NCI-H146 treated with DMSO at 0.1 percent for 48 hours (cell line): Measurements from ENCODE around the gene VPS4B.

ENCODE experiments used
- DNase-seq: peaks from one replicate; lab custom pipeline; 2025; ENCODE audit not compliant: unreplicated experiment; lab: John Stamatoyannopoulos, UW

VPS4B gene

DNA sequence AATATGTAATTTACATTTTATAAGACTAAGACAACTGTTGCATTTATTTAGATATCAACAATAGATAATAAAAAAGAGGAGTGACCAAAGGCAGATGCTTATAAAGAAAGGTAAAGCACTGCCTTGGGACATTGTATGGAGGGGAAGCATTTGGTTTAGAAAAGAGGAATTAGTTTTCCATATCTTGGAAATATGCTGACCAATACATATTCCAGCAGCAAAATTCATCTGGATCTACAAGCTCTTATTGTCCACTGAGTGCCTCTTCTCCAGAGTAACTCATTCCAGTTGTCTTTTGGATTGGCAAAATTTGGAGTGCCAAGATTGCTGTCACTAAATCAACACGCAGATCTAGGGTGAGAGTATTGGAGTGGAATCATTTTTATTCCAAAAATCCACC lies 8.9 kb upstream of the VPS4B start:
- DNase-seq, result no peak

DNA sequence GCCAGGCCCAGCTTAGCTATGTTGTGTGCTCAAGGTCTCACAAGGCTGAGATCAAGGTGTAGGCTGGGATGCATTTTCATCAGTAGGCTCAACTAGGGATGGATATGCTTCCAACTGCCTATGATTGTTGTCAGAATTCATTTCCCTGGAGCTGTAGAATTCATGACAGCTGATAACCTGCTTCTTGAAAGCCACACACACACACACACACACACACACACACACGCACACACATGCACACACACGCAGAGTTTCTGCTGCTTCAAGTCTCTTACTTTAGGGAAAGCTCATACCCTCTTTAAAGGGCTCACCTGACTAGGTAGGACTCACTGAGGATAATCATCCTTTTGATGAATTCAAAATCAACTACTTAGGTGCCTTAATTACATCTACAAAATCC lies 8.2 kb upstream of the VPS4B start:
- DNase-seq, result no peak

- no peak for DNase-seq
Measured at GRCh38 chr18:63427558-63427957, 5.3 kb upstream of the VPS4B start.

DNA sequence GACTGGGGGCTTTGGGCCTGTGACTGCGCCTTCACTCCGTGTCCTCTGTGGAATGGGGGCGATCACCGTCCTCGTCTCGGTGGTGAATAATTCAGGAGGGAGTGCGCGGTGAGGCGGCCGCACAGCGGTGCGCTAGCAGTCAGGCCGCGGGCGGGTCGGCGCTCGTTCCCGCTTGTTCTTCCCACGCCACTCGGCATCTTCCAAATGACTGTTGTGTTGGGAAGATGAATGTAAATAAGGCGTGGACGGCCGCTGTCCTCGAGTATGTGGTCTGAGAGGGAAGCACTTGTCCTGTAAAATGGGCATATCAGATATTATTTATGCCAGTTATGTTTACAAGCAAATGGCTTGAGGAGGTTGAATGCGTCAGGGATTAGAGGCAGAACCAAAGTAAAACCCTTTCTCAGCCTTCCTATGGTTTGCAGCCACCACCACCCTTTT lies 608 bp upstream of the VPS4B start:
- DNase-seq, result peak; percentile 96

GRCh38 chr18:63421514-63421913 lies 762 bp downstream of the VPS4B start:
- no peak for DNase-seq

DNA sequence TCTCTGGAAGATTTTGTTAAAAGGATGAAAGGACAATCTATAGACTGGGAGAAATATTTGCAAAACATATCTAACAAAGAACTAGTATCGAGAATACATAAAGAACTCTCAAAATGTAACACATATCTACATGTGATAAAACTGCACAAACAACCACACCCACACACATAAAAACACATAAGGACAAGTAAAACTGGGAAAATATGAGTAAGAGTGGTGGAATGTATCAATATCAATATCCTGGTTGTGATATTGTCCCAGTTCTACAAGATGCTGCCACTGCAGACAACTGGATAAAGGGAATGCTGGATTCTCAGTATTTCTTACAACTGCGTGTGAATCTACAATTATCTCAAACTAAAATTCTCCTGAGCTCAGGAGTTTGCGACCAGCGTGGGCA lies 9.3 kb downstream of the VPS4B start:
- DNase-seq, result no peak

DNA sequence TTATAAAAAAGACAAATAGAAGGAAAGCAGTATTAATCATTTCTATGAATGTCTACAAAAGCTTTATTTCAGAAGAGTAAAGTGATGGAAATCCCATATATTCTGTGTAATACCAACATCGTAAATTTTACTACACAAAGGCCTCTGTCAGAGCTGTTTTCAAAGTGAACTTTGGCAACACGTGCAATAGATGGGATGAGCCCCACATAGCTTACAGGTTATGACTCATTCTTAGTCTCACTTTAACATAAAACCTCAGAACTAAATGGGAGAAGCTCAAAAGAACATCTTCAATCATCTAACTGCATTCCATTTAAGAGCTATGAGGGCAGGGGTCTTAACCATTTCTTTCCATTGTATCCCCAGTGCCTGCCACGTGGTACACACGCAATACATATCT lies 11.5 kb downstream of the VPS4B start:
- DNase-seq, result no peak

- DNase-seq, result no peak
Measured at GRCh38 chr18:63409301-63409700, 13.0 kb downstream of the VPS4B start.

DNA sequence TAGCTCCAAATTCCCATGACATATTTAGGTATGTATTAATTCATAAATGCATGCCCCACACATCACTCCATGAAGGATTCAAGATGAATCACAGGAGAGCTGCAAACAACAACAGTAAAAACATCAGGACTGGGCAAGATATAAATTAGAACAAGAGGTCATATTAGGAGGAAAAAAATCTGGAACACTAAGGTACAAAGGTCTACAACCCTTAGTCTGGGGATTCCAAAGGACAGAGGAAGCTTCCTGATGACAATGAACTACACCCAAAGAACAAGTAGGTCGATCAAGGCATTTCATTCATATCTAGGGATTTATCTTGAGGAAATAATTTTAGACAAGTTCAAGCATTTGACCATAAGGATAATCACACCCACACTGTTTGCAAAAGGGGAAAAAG lies 14.5 kb downstream of the VPS4B start:
- no peak for DNase-seq

- no peak for DNase-seq
Measured at GRCh38 chr18:63405986-63406385, 16.3 kb downstream of the VPS4B start.

DNA sequence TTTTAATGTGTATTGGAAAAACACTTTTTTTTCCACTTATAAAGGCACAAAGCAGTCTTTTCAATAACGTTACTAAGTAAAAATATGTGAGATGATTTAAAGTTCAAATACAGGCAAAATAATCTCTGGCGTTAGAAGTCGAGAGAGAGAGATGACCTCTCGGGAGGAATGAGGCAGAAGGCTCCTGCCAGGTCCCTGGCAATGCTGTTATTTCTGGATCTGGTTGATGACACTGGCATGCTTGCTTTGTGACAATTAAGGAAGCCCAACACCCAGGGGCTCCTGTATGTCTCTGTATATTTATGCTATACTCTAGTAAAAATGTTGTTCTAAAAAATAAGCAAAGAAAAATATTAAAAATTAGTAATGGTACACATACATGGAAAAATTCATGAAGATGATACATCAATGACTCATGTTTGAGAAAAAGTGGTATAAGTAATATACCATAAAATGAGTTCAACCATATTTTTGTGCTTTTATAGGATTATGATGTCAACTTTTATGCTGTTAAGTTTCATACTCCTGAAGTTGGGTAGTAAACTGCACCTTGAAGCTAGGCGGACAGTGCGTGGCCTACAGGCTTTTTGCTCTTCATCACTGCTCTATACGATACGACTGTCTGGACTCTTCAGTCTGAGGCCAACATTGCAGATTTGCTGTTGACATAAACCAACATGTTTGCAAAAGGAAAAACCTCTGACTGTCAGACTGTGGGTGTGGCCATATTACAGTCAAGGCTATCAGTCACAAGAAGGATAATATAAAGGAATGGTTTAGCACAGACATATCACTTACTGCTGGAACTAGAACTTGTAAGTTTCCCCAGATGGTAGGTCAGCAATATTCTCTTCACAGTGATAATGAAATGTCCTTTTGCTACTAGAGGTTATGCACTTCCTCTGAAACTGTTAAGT lies 19.8 kb downstream of the VPS4B start:
- no peak for DNase-seq

- DNase-seq, result no peak
Measured at GRCh38 chr18:63399300-63399699, 23.0 kb downstream of the VPS4B start.

- no peak for DNase-seq
Measured at GRCh38 chr18:63397349-63397748, 24.9 kb downstream of the VPS4B start.

- DNase-seq, result no peak
Measured at GRCh38 chr18:63395503-63395902, 26.8 kb downstream of the VPS4B start.

GRCh38 chr18:63394954-63395353 lies 27.3 kb downstream of the VPS4B start:
- DNase-seq, result no peak

GRCh38 chr18:63387861-63388260 lies 34.4 kb downstream of the VPS4B start:
- no peak for DNase-seq

- no peak for DNase-seq
Measured at GRCh38 chr18:63382843-63383242, 39.4 kb downstream of the VPS4B start.

- no peak for DNase-seq
Measured at GRCh38 chr18:63379639-63379962, 42.7 kb downstream of the VPS4B start.

DNA sequence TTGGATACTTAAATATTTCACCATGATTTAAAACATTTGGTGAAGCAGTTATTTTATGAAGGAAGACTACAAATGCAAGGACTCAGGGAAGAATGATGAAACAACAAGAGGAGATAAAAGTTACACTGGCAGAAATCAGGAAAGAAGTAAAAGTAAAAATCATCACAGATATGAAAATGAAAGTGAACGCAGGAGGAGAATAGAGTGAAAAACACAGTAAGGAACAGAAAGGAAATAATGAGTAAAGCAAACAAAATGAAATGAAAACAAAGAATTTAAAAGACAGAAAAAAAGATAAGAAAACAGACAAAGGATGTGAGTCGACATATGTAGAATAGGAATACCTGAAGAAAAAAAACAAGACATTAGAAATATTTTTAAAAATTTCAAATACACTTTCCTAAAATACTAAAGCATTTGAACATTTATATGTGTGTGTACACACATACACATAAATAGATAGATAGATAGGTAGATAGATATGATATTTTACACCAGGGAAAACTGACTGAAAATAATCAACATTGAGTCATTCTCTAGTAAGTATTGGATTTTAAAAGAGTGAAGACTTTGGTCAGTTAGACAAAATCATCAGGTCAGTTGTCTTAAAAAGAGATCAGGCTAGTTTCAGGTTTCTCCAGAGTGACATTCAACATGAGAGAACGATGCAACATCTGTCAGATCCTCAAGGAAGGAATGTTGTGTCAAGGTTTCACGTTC lies 43.2 kb downstream of the VPS4B start:
- DNase-seq, result no peak

DNA sequence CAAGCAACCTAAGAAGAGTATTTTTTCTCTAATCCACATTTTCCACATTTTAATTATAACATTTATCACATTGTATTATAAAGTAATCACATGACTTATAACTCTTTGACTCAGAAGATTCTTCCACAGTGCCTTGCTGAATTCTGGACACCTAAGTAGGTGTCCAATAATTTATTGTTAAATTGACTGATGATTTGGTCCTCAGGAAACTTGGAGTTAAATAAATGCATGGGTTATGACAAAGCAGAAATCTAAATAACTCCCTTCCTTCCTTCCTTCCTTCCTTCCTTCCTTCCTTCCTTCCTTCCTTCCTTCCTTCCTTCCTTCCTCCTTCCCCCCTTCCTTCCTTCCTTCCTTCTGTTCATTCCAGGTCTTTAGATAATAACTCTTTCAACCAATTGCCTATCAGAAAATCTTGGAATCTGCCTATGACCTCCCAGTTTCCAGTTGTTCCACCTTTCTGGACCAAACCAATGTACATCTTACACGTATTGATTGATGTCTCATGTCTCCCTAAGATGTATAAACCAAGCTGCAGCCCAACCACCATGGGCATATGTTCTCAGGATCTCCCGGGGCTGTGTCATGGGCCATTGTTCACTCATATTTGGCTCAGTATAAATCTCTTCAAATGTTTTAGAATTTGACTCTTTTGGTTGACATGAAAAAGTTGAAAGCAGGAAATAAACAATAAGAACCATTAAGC lies 44.8 kb downstream of the VPS4B start:
- DNase-seq, result no peak

GRCh38 chr18:63376538-63376937 lies 45.7 kb downstream of the VPS4B start:
- no peak for DNase-seq

DNA sequence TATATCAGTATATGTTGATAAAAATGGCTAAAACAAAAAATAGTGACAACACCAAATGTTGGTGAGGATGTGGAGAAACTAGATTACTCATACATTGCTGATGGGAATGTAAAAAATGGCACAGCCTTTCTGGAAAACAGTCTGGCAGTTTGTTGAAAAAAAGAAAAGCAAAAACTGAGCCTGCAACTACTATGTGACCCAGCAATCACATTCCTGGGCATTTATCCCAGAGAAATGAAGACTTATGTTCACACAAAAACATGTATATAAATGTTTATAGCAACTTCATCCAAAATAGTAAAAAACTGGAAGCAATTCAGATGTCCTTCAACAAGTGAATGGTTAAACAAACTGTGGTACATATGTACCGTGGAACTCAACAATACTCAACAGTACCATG lies 47.7 kb downstream of the VPS4B start:
- no peak for DNase-seq
